Measurements from ENCODE around the gene PTAR1.

GRCh38 chr9:69697475-69697874, 62.3 kb downstream of the PTAR1 start:
- TF ChIP-seq EZH2 (IDR thresholded peaks at IDR 0.05; ENCODE audit: borderline replicate concordance, low read depth, low read length, severe bottlenecking) = no peak
- no peak for TF ChIP-seq CTCF (IDR thresholded peaks at IDR 0.05; ENCODE audit: borderline replicate concordance, extremely low read depth, low read length, poor library complexity, severe bottlenecking)

Measured in DND-41 (cell line).